H9 (cell line): Measurements from ENCODE around the gene FBXO34. TPM values are rescaled to one million over a fixed set of nuclear protein-coding genes. Genes with fewer than 3 reads are reported as not detected.

ENCODE experiments used
- DNase-seq: peaks from one replicate; pipeline ENCODE4 v3.0.0-alpha.2; 2017
- H2AFZ ChIP-seq: one replicate; pipeline ENCODE4 v1.6.1; 2013; ENCODE audit warnings: mild to moderate bottlenecking, low read length, control low read depth, moderate library complexity
- H2AK5ac ChIP-seq: 2 replicates; pipeline ENCODE4 v1.6.1; 2013; ENCODE audit warnings: low read length, control low read depth, mixed read lengths; ENCODE audit not compliant: insufficient read length
- H2BK120ac ChIP-seq: one replicate; pipeline ENCODE4 v1.6.1; 2013; ENCODE audit warnings: low read depth, mild to moderate bottlenecking, low read length, control low read depth, inconsistent platforms; ENCODE audit not compliant: poor library complexity, severe bottlenecking
- H2BK12ac ChIP-seq: 2 replicates; pipeline ENCODE4 v1.6.1; 2013; ENCODE audit warnings: low read length, control low read depth, mixed read lengths, low read depth; ENCODE audit not compliant: insufficient read length
- H2BK15ac ChIP-seq: 2 replicates; pipeline ENCODE4 v1.6.1; 2013; ENCODE audit warnings: low read depth, low read length, control low read depth
- H2BK20ac ChIP-seq: one replicate; pipeline ENCODE4 v1.6.1; 2013; ENCODE audit warnings: low read depth, mild to moderate bottlenecking, low read length, control low read depth, inconsistent platforms; ENCODE audit not compliant: poor library complexity, severe bottlenecking
- H2BK5ac ChIP-seq: 2 replicates; pipeline ENCODE4 v1.6.1; 2013; ENCODE audit warnings: low read length, control low read depth, mixed read lengths; ENCODE audit not compliant: insufficient read length
- H3K14ac ChIP-seq: 2 replicates; pipeline ENCODE4 v1.6.1; 2013; ENCODE audit warnings: low read length, control low read depth; ENCODE audit not compliant: insufficient read depth
- H3K18ac ChIP-seq: 2 replicates; pipeline ENCODE4 v1.6.1; 2013; ENCODE audit warnings: low read depth, mild to moderate bottlenecking, mixed read lengths, low read length, control low read depth; ENCODE audit not compliant: insufficient read length
- H3K23ac ChIP-seq: 2 replicates; pipeline ENCODE4 v1.6.1; 2013; ENCODE audit warnings: low read length, control low read depth, mixed read lengths, low read depth; ENCODE audit not compliant: insufficient read length
- H3K23me2 ChIP-seq: 2 replicates; pipeline ENCODE4 v1.6.1; 2013; ENCODE audit warnings: low read depth, mild to moderate bottlenecking, mixed read lengths, low read length, control low read depth; ENCODE audit not compliant: insufficient read length, poor library complexity, severe bottlenecking
- H3K27ac ChIP-seq: 2 replicates; pipeline ENCODE4 v1.5.1; 2013; ENCODE audit warnings: low read length, control low read depth, mixed read lengths, low read depth; ENCODE audit not compliant: insufficient read length
- H3K27me3 ChIP-seq: 2 replicates; pipeline ENCODE4 v1.6.1; 2013; ENCODE audit warnings: low read length, control low read depth, inconsistent platforms; ENCODE audit not compliant: insufficient read depth
- H3K4ac ChIP-seq: 2 replicates; pipeline ENCODE4 v1.6.1; 2013; ENCODE audit warnings: low read depth, mild to moderate bottlenecking, control low read depth, inconsistent platforms, low read length, moderate library complexity
- H3K4me1 ChIP-seq: 2 replicates; pipeline ENCODE4 v1.6.1; 2013; ENCODE audit warnings: low read length, control low read depth, inconsistent platforms; ENCODE audit not compliant: insufficient read depth
- H3K4me2 ChIP-seq: 2 replicates; pipeline ENCODE4 v1.6.1; 2013; ENCODE audit warnings: low read length, control low read depth, mixed read lengths; ENCODE audit not compliant: insufficient read length, insufficient read depth
- H3K56ac ChIP-seq: 2 replicates; pipeline ENCODE4 v1.6.1; 2013; ENCODE audit warnings: low read depth, mild to moderate bottlenecking, mixed read lengths, low read length, control low read depth; ENCODE audit not compliant: insufficient read length
- H3K79me1 ChIP-seq: 2 replicates; pipeline ENCODE4 v1.6.1; 2013; ENCODE audit warnings: low read depth, mild to moderate bottlenecking, moderate library complexity, low read length, control low read depth, inconsistent platforms; ENCODE audit not compliant: insufficient read depth, poor library complexity, severe bottlenecking
- H3K79me2 ChIP-seq: 2 replicates; pipeline ENCODE4 v1.6.1; 2013; ENCODE audit warnings: low read length, control low read depth, inconsistent platforms; ENCODE audit not compliant: insufficient read depth
- H3K9ac ChIP-seq: 2 replicates; pipeline ENCODE4 v1.6.1; 2013; ENCODE audit warnings: low read length, control low read depth, mixed read lengths; ENCODE audit not compliant: insufficient read length; ENCODE audit errors: extremely low read depth
- H3K9me3 ChIP-seq: one replicate; pipeline ENCODE4 v1.6.1; 2013; ENCODE audit warnings: low read depth, low read length, inconsistent platforms; ENCODE audit not compliant: control insufficient read depth
- H3T11ph ChIP-seq: one replicate; pipeline ENCODE4 v1.6.1; 2013; ENCODE audit warnings: mild to moderate bottlenecking, low read length, control low read depth, inconsistent platforms
- H4K20me1 ChIP-seq: one replicate; pipeline ENCODE4 v1.6.1; 2013; ENCODE audit not compliant: control insufficient read depth, insufficient read length, insufficient read depth
- H4K5ac ChIP-seq: 2 replicates; pipeline ENCODE4 v1.6.1; 2013; ENCODE audit warnings: low read depth, mild to moderate bottlenecking, mixed read lengths, low read length, control low read depth; ENCODE audit not compliant: insufficient read length
- H4K8ac ChIP-seq: replicated peaks from 2 replicates; pipeline ENCODE4 v1.6.1; 2013; ENCODE audit warnings: low read length, control low read depth, mixed read lengths, low read depth; ENCODE audit not compliant: insufficient read length
- H4K91ac ChIP-seq: 2 replicates; pipeline ENCODE4 v1.6.1; 2013; ENCODE audit warnings: low read depth, mild to moderate bottlenecking, moderate library complexity, mixed read lengths, low read length, control low read depth; ENCODE audit not compliant: insufficient read length
- H3K27ac Mint-ChIP-seq, 3 experiments: 2 replicates in 2 of 3; 3 replicates in 1 of 3; pipeline ENCODE4 v1.8.0; 2020 to 2021; ENCODE audit warnings: mixed read lengths in 3 of 3, mild to moderate bottlenecking in 1 of 3, moderate library complexity in 1 of 3
- H3K27me3 Mint-ChIP-seq: 2 replicates; pipeline ENCODE4 v1.8.0; 2021; ENCODE audit warnings: low read depth, mild to moderate bottlenecking, moderate library complexity, mixed read lengths
- H3K36me3 Mint-ChIP-seq, 3 experiments: 2 replicates in 2 of 3; 3 replicates in 1 of 3; pipeline ENCODE4 v1.8.0; 2020 to 2021; ENCODE audit warnings: low read depth in 3 of 3, mixed read lengths in 3 of 3; ENCODE audit not compliant: insufficient read depth in 1 of 3
- H3K4me1 Mint-ChIP-seq, 2 experiments: 2 replicates each; pipeline ENCODE4 v1.8.0; 2020; ENCODE audit warnings: mixed read lengths in 2 of 2
- H3K4me3 Mint-ChIP-seq, 2 experiments: 2 replicates in 1 of 2; 3 replicates in 1 of 2; pipeline ENCODE4 v1.8.0; 2020 to 2021; ENCODE audit warnings: mild to moderate bottlenecking in 2 of 2, mixed read lengths in 2 of 2, moderate library complexity in 1 of 2
- H3K9me3 Mint-ChIP-seq, 2 experiments: 2 replicates in 1 of 2; 3 replicates in 1 of 2; pipeline ENCODE4 v1.8.0; 2020; ENCODE audit warnings: mild to moderate bottlenecking in 2 of 2, mixed read lengths in 2 of 2, moderate library complexity in 1 of 2
- CTCF ChIP-seq: fragments of 200-600 bp; sonication (generic); conservative IDR thresholded peaks from 3 replicates; pipeline ENCODE4 v1.8.0; 2021; ENCODE audit warnings: antibody characterized with exemption, mild to moderate bottlenecking
- WGBS: extraction: QIAGEN DNeasy Blood & Tissue Kit; methylation state at CpG from one replicate; pipeline ENCODE4 v1.1.7; 2013; ENCODE audit warnings: missing lambda C conversion rate, low lambda C conversion rate, mixed read lengths; ENCODE audit not compliant: insufficient read length; ENCODE audit errors: extremely low coverage; 5-methylcytosine and 5-hydroxymethylcytosine counted together
- total RNA-seq: library from RNA; stranded (reverse); gene quantifications from 2 replicates; pipeline ENCODE4 v1.2.1, GENCODE V29; 2021

FBXO34 gene
- total RNA-seq, 1 experiment from 2014 or later: 12.0 TPM

DNA sequence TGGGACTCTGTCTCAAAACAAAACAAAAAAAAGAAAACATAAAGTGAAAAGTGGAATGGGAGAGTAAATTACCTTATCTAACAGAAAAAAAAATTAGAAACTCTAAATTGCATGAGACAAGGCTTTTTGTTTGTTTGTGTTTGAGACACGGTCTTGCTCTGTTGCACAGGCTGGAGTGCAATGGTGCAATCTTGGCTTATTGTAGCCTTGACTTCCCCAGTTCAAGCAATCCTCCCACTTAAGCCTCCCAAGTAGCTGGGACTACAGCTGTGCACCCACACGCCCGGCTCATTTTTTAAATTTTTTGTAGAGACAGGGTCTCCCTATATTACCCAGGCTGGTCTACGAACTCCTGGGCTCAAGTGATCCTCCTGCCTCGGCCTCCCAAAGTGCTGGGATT is 17.9 kb upstream of the FBXO34 start:
- peaks cover 11% of the 10 kb centered on the region for H3K27me3 Mint-ChIP-seq
- Histone ChIP-seq H3K56ac (no peak overlapping the region), H3K18ac (no peak overlapping the region)

More for the DNA sequence above, 17.9 kb upstream of the FBXO34 start:
- H2BK5ac ChIP-seq: no peak overlapping the region
- Mint-ChIP-seq H3K9me3 (no peaks in the 10 kb centered on the region), H3K36me3 (no peaks in the 10 kb centered on the region), H3K27ac (no peak overlapping the region), H3K4me1 (0 out of 4 replicates have a peak, but pooled peaks cover 2 to 5% of the 10 kb centered on the region in 2 experiments), H3K4me3 (no peak overlapping the region)
- no peak overlapping the region for H2AK5ac ChIP-seq
- H3K23ac ChIP-seq: no peak overlapping the region
- no peak overlapping the region for H3K14ac ChIP-seq
- H2BK15ac ChIP-seq: no peak overlapping the region
- no peaks in the 10 kb centered on the region for H3K4me1 ChIP-seq
- H3K9me3 ChIP-seq: no peaks in the 10 kb centered on the region
- H2BK20ac ChIP-seq: no peak overlapping the region
- no peaks in the 10 kb centered on the region for H3K79me2 ChIP-seq
- H2BK120ac ChIP-seq: no peak overlapping the region
- H4K20me1 ChIP-seq: no peaks in the 10 kb centered on the region
- H3K23me2 ChIP-seq: no peaks in the 10 kb centered on the region
- no peak overlapping the region for H4K91ac ChIP-seq
- H3K27me3 ChIP-seq: no peaks in the 10 kb centered on the region
- H4K5ac ChIP-seq: no peak overlapping the region
- TF ChIP-seq CTCF: no peak
- H4K8ac ChIP-seq: no peak overlapping the region
- H2AFZ ChIP-seq: no peak overlapping the region
- H3K4ac ChIP-seq: no peak overlapping the region
- H3K27ac ChIP-seq: no peak overlapping the region
- no peaks in the 10 kb centered on the region for H3K79me1 ChIP-seq
- no peak for DNase-seq
- no peak overlapping the region for H3K9ac ChIP-seq
- H3T11ph ChIP-seq: no peak overlapping the region
- H3K4me2 ChIP-seq: no peak overlapping the region
- WGBS: no CpG with 5 or more reads among the region's 5 CpGs
- no peak overlapping the region for H2BK12ac ChIP-seq
